ENCODE measurements around the gene POLDIP2. TPM values are rescaled to one million over a fixed set of nuclear protein-coding genes. Genes with fewer than 3 reads are reported as not detected.

The POLDIP2 gene
- total RNA-seq, 4 donors from 2014 or later, result 37.7 to 53.0 (median 41.2) TPM

- TF ChIP-seq CTCF (IDR thresholded peaks at IDR 0.05) (no peak), POLR2A (IDR thresholded peaks at IDR 0.05) (no peak)
- H3K4me3 ChIP-seq, result no peak overlapping the region
- H3K27me3 ChIP-seq, result no peaks in the 10 kb centered on the region
- no peaks in the 10 kb centered on the region for H3K9me3 ChIP-seq
- intact Hi-C loops (cut with DNase I; ENCODE audit: low total_unique reads), result no loop called here
- H3K4me1 ChIP-seq, result no peaks in the 10 kb centered on the region
- H3K36me3 ChIP-seq, result no peaks in the 10 kb centered on the region
- no peak for DNase-seq
- no peak overlapping the region for H3K27ac ChIP-seq
These were observed 41.1 kb upstream of the POLDIP2 start for GRCh38 chr17:28398280-28398981.

DNA sequence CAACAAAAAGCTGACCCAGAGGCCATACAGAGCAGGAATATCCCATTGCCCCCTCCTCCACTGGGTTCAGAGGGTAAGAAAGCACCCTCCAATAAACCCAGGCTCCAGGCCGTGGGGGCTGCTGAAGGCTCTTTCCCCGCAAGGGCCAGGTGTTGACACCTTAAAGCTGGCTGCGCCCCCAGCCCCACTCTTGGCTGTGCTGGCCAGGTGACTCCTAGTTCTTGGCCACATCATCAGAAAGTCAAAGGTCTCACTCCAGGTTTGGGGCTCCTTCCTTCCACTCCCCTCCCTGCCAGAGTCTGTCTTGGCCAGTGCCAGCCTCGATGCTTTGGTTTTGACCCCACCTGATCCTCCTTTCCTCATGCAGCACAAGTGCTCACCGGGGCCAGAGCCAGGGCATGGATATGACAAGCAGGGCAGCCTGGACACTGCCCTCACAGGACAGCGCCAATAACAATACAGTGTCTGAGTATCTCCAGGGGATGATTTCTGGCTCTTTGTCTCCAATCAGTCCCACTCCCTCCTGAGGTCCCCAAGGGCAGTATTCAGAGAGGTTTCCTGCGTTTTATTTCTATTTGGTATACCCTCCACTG lies 40.5 kb upstream of the POLDIP2 start:
- no peak overlapping the region for H3K4me3 ChIP-seq
- no peak for DNase-seq
- H3K36me3 ChIP-seq, result no peaks in the 10 kb centered on the region
- no peaks in the 10 kb centered on the region for H3K27me3 ChIP-seq
- H3K27ac ChIP-seq, result no peak overlapping the region
- intact Hi-C loops (cut with DNase I; ENCODE audit: low total_unique reads), result no loop called here
- TF ChIP-seq CTCF (IDR thresholded peaks at IDR 0.05), result no peak
- no peak for TF ChIP-seq POLR2A (IDR thresholded peaks at IDR 0.05)
- H3K9me3 ChIP-seq, result no peaks in the 10 kb centered on the region
- H3K4me1 ChIP-seq, result no peaks in the 10 kb centered on the region

- H3K9me3 ChIP-seq, result no peaks in the 10 kb centered on the region
- intact Hi-C loops (cut with DNase I; ENCODE audit: low total_unique reads), result no loop called here
- no peaks in the 10 kb centered on the region for H3K36me3 ChIP-seq
- H3K27me3 ChIP-seq, result no peaks in the 10 kb centered on the region
- H3K27ac ChIP-seq, result no peak overlapping the region
- no peaks in the 10 kb centered on the region for H3K4me1 ChIP-seq
- TF ChIP-seq CTCF (IDR thresholded peaks at IDR 0.05), result no peak
- no peak for TF ChIP-seq POLR2A (IDR thresholded peaks at IDR 0.05)
- H3K4me3 ChIP-seq, result no peak overlapping the region
- no peak for DNase-seq
These were observed 39.9 kb upstream of the POLDIP2 start for GRCh38 chr17:28397275-28397674.

GRCh38 chr17:28396635-28397239 lies 39.4 kb upstream of the POLDIP2 start:
- H3K27me3 ChIP-seq, result no peaks in the 10 kb centered on the region
- no peaks in the 10 kb centered on the region for H3K4me1 ChIP-seq
- no peaks in the 10 kb centered on the region for H3K36me3 ChIP-seq
- DNase-seq, result no peak
- intact Hi-C loops (cut with DNase I; ENCODE audit: low total_unique reads), result no loop called here
- TF ChIP-seq POLR2A (IDR thresholded peaks at IDR 0.05) (no peak), CTCF (IDR thresholded peaks at IDR 0.05) (no peak)
- no peak overlapping the region for H3K27ac ChIP-seq
- H3K4me3 ChIP-seq, result no peak overlapping the region
- H3K9me3 ChIP-seq, result no peaks in the 10 kb centered on the region

GRCh38 chr17:28395968-28396367 lies 38.6 kb upstream of the POLDIP2 start:
- TF ChIP-seq CTCF (IDR thresholded peaks at IDR 0.05), result no peak
- TF ChIP-seq POLR2A (IDR thresholded peaks at IDR 0.05), result no peak
- H3K4me3 ChIP-seq, result no peak overlapping the region
- no peaks in the 10 kb centered on the region for H3K9me3 ChIP-seq
- H3K27ac ChIP-seq, result no peak overlapping the region
- H3K27me3 ChIP-seq, result no peaks in the 10 kb centered on the region
- DNase-seq, result no peak
- no peaks in the 10 kb centered on the region for H3K4me1 ChIP-seq
- H3K36me3 ChIP-seq, result no peaks in the 10 kb centered on the region
- intact Hi-C loops (cut with DNase I; ENCODE audit: low total_unique reads), result no loop called here
